HG02943 (cell line): ENCODE results near the gene GTF2A1.

Experiments
- ATAC-seq: cut with Tn5 transposase; IDR thresholded peaks from one replicate; pipeline ENCODE4 v1.9.1; 2021; ENCODE audit warnings: mild to moderate bottlenecking, low read depth, moderate library complexity; ENCODE audit not compliant: unreplicated experiment

GTF2A1 gene

DNA sequence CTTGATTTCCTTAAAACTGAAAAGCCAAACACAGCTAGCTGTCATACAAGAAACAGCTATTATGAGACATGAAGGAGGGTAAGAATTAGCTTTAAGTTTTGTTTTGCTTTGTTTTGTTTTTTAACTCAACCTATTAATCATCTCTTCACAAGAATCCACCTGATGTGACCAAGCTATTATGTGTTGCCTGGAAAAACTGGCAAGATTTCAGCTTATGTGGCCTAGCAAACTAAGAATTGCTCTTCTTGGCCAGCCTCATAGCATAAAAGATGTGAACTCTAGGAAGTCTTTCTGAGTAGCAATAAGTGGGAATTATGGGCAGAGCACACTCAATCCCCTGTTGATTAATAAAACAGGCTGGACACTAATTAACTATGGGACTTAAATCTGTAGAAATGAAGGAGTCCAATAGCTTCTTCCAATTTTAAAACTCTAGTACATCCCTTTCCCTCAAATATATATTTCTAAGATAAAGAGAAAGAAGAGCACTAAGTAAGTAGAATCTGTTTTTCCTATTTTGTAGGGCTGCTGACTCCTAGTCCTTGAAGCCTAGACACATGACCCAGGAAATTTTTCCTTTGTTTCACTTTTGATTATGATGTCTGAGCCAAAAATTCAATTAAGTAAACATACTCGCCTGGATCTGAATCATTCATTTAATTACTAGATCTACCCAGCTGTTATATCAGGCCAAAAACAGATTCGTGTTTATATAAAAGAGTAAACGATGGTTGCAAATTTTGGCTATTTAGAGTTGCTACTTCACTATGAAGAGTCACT lies 75.7 kb downstream of the GTF2A1 start:
- ATAC-seq = no peak

DNA sequence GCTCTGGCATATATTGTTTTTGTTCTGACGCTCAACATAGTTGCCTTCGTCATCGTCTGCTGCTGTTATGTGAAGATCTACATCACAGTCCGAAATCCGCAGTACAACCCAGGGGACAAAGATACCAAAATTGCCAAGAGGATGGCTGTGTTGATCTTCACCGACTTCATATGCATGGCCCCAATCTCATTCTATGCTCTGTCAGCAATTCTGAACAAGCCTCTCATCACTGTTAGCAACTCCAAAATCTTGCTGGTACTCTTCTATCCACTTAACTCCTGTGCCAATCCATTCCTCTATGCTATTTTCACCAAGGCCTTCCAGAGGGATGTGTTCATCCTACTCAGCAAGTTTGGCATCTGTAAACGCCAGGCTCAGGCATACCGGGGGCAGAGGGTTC lies 77.0 kb downstream of the GTF2A1 start:
- ATAC-seq = no peak

DNA sequence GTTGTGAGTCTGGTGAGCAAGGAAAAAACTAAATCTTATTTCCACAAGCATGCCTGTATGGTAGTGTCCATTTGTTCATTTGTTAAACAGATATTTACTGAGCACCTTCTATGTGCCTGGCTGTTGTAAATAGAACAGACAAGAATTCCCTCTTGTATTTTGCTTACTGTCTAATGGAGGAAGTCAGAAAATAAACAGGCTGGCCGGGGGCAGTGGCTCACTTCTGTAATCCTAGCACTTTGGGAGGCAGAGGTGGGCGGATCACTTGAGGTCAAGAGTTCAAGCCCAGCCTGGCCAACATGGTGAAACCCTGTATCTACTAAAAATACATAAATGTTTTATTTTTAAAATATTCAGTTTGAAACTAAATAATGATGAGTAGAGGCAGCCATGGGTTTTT lies 79.3 kb downstream of the GTF2A1 start:
- no peak for ATAC-seq

DNA sequence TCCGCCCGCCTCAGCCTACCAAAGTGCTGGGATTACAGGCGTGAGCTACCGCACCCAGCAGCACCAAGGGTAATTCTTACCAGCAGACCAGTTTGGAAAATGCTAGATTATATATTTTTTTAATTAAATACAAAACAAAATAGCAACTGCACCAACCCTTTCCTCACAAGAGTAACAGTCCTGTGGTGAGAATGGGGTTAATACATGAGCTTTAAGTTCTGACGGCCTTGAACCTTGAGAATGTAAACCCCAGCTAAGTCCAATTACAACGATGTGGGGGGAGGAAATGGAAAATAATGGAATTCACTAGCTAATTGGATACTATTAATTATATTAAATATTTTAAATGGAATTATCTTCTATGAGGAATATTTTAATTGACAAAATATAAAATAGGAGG lies 82.3 kb downstream of the GTF2A1 start:
- ATAC-seq = no peak

DNA sequence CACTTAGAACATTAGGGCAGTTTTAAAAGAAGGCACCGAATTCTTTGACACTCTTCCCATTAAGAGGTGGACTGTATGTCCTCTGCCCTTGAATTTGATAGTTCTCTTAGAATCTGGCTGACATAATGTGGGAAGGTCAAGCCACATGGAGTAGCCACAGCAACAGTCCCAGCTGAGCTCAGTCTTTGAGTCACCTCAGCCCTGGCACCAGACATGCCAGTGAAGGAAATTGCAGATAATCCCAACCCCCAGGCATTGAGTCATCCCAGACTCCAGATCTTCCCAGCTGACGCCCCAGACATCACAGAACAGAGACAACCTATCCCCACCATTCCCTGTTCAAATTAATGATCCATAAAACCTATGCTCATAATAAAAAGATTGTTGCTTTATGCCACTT lies 83.4 kb downstream of the GTF2A1 start:
- no peak for ATAC-seq

DNA sequence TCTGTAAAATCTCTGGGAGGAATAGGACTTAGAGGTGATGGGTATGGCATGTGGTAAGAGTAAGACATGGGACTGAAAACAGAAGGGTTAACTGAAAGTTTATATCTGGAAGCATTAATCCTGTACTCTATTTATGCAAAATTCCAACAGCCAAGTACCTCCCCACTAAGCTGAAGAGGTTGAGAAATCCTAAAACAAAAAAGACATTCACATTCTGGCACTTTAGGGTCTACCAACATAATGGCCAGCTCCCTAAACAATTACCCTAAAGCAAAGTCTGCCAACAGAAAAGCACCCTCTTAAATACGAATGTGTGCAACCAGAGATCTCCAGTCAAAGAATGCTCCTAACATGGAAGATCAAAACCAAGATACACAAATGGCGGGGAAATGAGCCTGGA lies 87.4 kb downstream of the GTF2A1 start:
- ATAC-seq = no peak

DNA sequence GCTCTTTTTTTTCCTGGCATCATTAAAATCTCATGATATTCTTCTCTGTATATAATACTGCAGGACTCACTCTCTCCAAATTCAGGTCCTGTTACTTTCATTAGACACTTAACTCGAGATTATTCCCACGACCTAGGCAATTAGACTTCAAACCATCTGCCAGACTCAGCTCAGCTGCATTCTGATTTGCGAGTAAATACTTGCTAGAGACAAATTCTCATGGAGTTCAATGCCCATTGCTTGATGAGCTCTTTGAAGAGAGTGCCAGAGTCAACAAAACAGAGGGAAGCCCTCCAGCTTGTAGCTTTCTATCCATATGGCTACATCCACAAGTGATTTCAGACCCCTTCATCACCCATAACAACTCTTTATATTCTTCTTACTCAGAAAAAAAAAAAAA lies 88.3 kb downstream of the GTF2A1 start:
- ATAC-seq = no peak

DNA sequence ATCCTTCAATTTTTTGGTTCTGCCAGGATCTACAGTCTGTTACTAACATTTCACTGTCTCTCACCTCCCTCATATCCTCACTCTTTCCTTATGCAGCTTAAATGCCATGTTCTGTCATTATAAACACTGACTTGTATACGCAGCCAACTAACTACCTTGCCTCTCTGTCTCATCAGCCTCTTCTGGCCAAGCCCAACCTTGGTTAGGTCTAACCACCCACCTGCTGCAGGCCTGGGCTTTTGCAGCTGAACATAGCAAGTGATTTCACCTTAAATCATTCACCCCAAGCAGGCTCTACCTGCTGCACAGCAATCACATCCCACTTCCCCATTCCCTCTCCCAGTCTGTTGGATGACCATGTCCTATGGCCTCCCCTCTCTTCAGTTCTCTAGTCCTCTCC lies 91.5 kb downstream of the GTF2A1 start:
- no peak for ATAC-seq

DNA sequence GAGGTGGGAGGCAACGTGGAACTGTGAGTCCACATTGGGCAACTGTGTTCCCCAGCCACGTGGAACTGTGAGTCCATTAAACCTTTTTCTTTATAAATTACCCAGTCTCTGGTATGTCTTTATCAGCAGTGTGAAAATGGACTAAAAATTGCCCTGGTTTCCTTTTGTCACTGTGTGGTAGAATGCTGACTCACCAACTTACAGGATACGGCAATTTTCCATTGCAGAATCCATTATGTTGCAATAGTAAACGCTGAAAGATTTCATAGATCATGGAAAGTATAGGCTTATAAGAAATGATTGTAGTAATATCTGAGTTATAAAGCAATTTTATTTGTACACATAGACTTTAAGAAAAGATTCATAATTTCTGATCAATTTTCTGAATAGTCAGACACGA lies 93.0 kb downstream of the GTF2A1 start:
- ATAC-seq = no peak

DNA sequence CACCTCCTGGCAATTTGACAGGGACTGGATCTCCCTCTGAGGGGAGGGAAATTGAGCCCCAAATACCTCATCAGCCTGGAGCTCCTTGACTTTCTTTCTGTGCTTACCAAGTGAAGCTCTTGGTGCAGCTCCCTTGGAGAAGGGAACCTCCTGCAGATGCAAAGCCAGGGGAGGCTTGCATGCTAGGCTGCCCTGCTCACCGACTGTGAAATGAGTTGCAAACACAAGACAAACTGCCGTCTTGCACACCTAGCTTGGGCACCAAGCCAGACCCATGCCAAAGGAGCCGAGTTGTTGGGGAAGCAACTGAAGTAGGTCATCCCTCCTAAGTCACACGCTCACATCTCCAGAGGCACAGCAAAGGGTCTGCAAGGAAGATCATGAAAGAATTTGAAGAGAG lies 95.2 kb downstream of the GTF2A1 start:
- no peak for ATAC-seq
